Vagina (tissue), 2 donors: ENCODE data around the gene MUC13.

Source experiments
- POLR2A ChIP-seq, 2 donors: fragments of 450-650 bp; IDR thresholded peaks; one replicate each; pipeline ENCODE4 v1.6.1; 2017; ENCODE audit warnings: antibody characterized with exemption in 2 of 2, mild to moderate bottlenecking in 2 of 2, moderate library complexity in 2 of 2
- POLR2AphosphoS5 ChIP-seq, 2 donors: sonication (generic); formaldehyde crosslinking; IDR thresholded peaks; one replicate each; pipeline ENCODE4 v1.9.0; 2017; ENCODE audit warnings: antibody characterized with exemption in 2 of 2, mild to moderate bottlenecking in 2 of 2, low read depth in 1 of 2; ENCODE audit not compliant: insufficient read depth in 1 of 2
- TF ChIP-seq, protein P1 (sequence below), 3 experiments: fragments of 450-650 bp in 2 of 3; fragments of 200-600 bp in 1 of 3; sonication (generic) in 1 of 3; IDR thresholded peaks; one replicate each; pipeline ENCODE4 v1.5.1; 2017 to 2019; ENCODE audit warnings: antibody characterized with exemption in 3 of 3, mild to moderate bottlenecking in 2 of 3, moderate library complexity in 2 of 3

DNA sequence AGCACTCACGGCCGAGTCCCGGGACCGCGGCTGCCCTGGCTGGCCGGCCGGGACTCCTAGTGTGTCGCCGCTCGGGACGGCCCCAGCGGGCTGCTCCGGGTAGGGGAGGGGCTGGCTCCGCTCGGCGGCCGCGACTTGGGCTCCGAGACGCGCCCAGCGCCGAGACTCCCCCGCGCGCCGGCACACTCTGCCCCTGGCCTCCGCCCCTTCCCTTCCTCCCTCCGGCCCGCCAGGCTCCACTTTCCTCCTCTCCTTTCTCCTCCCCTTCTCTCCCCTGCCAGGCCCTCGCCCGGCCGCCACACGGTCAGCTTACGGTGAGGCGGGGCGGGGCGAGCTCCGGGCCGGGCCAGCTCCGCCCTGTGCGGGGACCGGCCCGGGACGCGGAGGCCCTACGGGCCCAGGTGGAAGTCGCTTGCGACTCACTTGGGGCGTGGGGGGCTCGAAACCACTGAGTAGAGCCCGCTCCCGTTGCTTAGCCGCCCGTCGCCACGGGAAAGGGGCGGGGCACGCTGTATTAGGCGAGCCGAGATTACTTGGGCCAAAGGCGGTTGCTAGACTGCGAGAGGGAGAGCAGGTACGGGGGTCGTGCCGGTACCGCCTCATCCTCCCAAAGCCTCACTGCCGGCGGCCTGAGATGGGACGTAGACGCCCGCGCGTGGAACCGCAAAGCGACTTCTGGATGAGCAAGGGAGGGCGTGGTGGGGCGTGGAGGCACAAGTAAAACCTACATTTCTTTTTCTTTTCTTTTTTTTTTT lies 47.2 kb downstream of the MUC13 start, which contains the start of gene ITGB5:
- TF ChIP-seq, protein P1, sequence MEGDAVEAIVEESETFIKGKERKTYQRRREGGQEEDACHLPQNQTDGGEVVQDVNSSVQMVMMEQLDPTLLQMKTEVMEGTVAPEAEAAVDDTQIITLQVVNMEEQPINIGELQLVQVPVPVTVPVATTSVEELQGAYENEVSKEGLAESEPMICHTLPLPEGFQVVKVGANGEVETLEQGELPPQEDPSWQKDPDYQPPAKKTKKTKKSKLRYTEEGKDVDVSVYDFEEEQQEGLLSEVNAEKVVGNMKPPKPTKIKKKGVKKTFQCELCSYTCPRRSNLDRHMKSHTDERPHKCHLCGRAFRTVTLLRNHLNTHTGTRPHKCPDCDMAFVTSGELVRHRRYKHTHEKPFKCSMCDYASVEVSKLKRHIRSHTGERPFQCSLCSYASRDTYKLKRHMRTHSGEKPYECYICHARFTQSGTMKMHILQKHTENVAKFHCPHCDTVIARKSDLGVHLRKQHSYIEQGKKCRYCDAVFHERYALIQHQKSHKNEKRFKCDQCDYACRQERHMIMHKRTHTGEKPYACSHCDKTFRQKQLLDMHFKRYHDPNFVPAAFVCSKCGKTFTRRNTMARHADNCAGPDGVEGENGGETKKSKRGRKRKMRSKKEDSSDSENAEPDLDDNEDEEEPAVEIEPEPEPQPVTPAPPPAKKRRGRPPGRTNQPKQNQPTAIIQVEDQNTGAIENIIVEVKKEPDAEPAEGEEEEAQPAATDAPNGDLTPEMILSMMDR (IDR thresholded peaks at IDR 0.05): no peak
- TF ChIP-seq POLR2A (IDR thresholded peaks at IDR 0.05) (peak in 1 of 2 donors; percentile 60), POLR2AphosphoS5 (IDR thresholded peaks at IDR 0.05; ENCODE audit: insufficient read depth in 1 of 2, low read depth in 1 of 2) (peak in 1 of 2 donors; percentile 64)
